COLO668 (cell line): ENCODE data around the gene ARHGEF10L.
"Not testable (repeated sequence)": the region's sequence is repeated elsewhere in the genome, so short reads cannot be mapped to it uniquely, and the experiment has no call there.

Experiments used
- DNase-seq: peaks from one replicate; lab custom pipeline; 2025; ENCODE audit not compliant: unreplicated experiment; lab: John Stamatoyannopoulos, UW

The ARHGEF10L gene

GRCh38 chr1:17606826-17607440, 67.4 kb downstream of the ARHGEF10L start:
- DNase-seq: peak; percentile 84

GRCh38 chr1:17607644-17608581, 68.4 kb downstream of the ARHGEF10L start:
- DNase-seq: no peak

GRCh38 chr1:17609529-17609928, 70.0 kb downstream of the ARHGEF10L start:
- no peak for DNase-seq

DNA sequence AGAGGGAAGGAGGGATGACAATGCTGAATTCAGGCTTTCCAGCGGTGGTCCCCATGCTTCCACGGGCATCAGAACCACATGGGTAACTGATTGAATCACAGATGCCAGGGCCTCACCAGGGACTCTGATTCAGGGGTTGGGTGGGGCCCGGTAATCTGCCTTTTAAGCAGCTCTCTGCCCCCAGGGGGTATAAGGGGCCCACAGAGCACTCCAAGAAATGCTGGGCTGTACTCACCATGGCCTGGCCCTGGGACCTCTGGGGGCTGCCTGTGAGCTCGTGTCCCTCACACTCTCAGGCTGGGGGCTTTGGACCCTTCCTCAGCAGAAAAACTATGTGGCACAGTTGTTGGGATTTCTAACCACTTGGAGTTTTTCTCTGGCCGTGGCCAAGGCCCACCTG, 70.6 kb downstream of the ARHGEF10L start:
- no peak for DNase-seq

DNA sequence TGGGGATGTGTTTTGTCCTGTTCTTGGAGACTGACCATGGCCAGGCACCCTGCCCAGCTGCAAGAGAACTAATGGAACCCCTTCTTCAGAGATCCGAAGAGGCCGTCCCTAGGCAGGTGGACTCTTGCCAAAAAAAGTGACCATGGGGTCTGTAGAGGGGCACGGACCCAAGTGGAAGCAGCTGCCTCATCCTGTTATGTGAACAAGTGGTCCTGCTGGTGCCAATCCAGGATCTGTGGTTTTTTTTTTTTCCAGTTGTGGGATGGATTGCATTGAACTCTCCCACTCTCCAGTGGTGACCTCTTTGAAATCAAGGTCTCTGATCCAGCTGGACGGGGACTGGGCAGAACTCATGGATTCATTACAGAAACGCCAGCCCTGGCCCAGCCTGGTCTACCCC, 71.2 kb downstream of the ARHGEF10L start:
- DNase-seq: no peak

DNA sequence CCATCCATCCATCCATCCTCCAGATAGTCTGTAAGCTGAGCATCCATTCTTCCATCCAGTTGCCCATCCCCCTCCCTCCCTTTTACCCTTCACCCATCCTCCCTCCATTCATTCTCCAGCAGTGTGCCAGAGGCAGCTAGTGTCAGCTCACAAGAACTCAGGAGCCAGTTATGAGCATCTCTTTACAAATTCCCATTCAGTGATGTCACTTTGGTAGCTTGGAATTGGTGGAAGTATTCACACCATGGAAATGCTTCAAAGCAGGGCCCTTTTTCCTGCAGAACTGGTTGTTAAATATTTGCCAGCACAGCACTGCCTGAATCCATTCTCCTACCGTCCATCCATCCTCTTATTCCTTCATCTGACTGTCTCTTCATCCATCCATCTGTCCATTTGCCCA, 72.5 kb downstream of the ARHGEF10L start:
- DNase-seq: no peak

DNA sequence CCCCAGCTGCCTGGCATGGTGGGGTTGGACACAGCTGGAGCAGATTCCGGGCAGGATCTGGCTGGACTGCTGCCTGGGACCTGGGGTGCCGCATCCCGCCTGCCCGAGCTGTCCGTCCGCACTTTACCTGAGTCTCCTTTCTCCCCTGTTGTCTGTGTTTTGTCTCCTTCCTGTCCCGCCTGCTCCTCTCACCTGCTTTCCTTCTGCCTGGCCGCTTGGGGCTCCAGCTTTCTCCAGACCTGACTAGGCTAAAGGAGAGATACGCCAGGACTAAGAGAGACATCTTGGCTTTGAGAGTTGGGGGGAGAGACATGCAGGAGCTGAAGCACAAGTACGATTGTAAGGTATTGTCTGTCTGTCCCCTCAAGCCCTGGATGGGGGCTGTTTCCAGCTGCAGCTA, 73.3 kb downstream of the ARHGEF10L start:
- no peak for DNase-seq

DNA sequence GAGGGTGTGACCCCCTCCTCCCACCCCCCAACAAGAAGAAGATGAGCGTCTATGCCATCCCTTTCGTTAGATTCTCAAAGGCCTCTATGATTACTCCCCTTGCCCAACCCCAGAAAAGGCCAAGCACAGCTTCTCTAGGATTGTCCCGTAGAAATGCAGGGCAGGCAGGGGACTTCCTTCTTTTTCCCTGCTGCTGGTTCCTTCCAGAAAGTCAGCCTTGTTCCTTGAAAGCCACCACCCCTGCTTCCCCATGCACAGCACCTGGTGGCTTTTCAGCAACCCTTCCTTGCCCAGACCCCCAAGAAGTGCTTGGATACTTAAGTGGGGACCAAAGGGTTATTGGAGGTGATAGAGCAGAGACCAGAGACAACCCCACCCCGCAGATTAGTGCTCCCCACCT, 75.1 kb downstream of the ARHGEF10L start:
- no peak for DNase-seq

- DNase-seq: no peak
Observed at GRCh38 chr1:17615157-17615556, 75.7 kb downstream of the ARHGEF10L start.

DNA sequence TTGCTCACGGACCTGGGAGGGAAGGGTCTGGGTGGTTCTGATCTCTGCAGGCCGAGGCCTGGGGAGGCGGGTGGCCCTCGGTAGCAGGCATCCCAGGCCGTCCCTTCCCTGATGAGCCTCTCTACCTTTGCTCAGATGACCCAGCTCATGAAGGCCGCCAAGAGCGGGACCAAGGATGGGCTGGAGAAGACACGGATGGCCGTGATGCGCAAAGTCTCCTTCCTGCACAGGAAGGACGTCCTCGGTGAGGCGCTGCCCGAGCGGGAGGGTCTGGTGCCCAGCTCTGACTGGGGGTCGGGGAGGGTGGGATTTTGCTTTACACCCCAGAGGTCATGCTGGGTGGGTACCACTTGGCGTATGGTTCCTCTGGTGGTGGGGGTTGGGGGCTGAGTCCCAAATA, 76.5 kb downstream of the ARHGEF10L start:
- no peak for DNase-seq

DNA sequence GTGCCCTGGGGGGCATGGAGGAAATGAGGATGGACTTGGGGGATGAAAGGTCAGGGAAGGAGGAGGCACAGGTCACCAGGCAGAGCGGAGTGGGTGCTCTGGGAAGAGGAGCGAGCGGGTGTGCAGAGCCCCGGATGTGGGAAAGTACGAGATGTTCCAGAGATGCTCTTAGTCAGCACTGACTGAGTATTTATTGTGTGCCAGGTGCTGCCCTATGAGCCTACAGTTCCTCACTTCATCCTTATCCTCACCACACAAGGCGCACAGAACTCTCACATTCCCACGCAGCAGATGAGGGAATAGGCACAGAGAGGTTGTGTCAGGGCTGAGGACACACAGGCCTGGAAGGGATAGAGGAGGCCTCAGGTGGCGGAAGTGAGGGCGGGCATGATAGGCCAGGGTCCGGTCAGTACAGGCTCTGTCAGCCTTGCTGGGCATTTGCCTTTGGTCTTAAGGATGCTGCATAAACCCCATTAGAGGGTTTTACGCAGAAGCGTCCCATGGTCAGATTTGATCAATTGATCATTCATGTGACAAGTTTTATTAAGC, 77.3 kb downstream of the ARHGEF10L start:
- no peak for DNase-seq

DNA sequence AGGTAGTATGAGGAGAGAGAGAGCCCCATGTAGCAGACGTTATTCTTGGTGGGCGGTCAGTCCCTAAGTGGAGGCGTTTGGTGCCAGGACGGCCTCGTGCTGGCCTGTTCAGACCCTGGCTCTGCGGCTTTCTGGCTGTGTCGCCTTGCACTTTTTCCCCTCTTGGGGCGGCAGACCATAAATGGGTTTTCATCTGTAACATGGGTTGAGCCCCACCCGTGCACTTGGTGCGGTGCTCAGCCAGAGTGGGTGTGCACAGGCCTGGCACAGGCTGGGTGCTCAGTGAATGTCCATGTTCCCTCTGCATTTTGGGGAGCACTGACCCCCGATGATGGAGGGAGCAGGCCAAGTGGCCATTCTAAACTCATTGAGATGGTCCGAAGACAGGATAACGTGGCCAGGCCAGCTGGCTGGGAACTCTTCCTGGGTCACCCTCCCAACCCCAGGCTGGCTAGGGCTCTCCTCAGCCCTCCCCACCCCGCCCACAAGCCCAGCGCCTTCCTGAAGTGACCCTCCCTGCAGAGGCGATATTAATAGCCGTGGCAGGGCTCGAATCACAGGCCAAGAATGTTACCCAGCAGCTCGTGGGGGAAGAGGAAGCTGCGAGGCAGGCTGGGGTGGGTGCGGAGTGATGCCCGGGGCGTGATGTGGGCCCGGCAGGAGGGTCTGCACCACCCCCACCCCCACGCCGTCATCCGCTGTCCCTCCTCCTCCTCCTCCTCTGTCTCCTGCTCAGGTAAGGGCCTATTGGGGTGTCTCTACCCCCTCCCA, 78.5 kb downstream of the ARHGEF10L start:
- no peak for DNase-seq

DNA sequence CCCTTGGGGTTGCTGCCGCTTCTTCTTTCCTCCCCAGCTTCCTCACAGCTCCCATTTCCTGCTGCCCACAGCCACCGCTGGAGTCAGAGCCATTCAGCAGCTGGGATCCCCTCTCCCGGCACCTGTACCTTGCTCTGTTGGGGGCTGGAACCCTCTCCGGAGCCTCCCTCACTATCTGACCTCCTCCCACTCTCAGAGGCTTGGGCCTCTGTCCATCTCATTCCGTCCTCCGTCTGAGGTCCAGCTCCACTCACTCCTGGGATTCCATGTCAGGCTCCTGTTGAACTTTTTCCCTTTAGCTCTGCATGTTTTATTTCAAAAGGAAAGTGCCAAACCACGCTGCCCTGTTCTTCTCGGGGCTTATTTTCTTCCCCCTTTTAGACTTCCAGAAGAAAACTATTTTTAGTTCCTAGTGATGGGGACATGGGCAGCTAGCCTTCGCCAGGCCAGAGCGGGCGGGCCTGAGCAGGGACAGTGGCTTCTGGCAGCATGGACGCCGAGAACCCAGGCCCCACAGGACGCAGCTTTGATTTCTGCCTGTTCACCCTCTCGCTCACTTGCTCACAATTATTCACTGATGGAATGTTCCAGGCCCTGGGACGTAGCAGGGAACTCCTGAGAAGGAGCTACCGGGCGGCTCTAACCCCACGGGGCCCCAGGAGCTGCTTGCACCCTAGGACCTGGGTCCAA, 79.2 kb downstream of the ARHGEF10L start:
- DNase-seq: no peak

- DNase-seq: no peak
Observed at GRCh38 chr1:17620448-17620847, 81.0 kb downstream of the ARHGEF10L start.

- DNase-seq: no peak
Observed at GRCh38 chr1:17621691-17622090, 82.2 kb downstream of the ARHGEF10L start.

DNA sequence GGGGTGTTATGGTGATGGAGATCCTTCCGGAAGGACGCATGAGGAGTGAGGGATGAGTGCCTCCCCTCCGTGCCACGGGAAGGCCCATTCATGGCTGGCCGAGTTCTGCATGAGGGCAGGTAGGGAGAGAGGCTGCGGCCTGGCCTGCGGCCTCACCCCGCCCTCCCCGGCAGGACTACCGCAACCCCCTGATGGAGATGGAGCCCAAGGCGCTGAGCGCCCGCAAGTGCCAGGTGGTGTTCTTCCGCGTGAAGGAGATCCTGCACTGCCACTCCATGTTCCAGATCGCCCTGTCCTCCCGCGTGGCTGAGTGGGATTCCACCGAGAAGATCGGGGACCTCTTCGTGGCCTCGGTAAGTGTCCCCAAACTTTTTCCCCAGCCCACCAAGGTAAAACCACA, 83.3 kb downstream of the ARHGEF10L start:
- no peak for DNase-seq

- no peak for DNase-seq
Observed at GRCh38 chr1:17624611-17625233, 85.2 kb downstream of the ARHGEF10L start.

DNA sequence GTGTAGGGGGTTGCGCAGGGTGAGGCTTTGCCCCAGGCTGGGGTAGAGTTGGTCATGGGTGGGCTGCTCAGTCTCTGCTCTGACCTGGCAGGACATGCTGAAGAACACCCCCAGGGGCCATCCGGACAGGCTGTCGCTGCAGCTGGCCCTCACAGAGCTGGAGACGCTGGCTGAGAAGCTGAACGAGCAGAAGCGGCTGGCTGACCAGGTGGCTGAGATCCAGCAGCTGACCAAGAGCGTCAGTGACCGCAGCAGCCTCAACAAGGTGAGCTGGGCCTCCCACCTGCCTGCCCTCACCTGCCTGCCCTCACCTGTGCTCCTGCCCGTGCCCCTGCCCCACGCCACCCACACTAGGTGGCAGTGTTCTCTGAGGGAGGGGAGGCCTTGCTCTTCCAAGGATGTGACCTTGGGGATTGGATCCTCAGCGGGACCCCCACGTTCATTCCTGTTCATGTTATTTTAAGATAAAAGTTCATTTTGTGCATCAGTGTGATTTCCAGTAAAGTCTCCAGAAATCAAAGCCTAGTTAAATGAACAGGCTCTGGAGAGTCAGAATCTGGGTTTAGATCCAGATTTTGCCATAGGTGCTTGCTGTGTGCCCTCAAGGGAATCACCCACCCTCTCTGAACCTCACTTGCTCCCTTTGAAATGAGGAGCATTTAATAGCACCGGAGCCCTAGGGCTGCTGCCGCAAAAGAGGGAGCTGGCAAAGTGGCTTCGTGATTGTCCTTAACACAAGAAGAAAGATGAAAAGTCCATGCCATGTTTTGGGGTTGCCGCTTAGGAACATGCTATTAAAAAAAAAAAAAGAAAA, 87.9 kb downstream of the ARHGEF10L start:
- DNase-seq: no peak

DNA sequence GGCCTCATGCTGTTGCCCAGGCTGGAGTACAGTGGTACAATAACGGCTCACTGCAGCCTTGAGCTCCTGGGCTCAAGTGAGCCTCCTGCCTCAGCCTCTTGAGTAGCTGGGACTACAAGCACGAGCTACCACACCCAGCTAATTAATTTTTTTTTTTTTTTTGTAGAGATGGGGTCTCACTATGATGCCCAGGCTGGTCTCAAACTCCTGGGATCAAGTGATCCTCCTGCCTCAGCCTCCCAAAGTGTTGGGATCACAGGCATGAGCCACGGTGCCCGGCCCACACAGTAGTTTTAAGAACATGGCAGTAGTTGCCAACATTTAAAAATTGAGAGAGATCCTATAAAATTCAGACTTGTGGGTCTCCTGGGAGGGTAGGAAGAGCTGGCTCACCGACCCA, 89.5 kb downstream of the ARHGEF10L start:
- DNase-seq: not testable (repeated sequence)

DNA sequence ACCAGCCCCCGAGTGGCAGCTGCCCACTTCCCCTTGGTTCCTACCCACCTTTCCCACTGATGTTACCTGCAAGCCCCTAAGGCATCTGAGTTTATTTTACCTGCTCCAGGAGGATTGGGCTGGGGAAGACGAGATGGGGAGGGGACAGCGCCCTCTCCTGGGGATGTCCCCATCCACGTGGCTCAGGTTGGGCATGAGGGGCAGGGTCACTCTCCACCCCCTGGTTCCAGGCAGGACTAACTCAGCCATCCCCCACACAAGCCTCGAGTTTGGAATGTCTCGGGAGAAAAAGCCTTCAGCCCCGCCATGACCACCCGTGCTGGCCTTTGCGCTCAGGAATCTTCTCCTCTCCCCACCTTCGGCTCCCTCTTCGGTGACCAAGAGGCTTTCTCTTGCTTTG, 90.0 kb downstream of the ARHGEF10L start:
- peak; percentile 24 for DNase-seq
